Pancreas (tissue), 10 donors: ENCODE measurements around the gene CDH4. TPM values are rescaled to one million over a fixed set of nuclear protein-coding genes. Genes with fewer than 3 reads are reported as not detected.

Experiments
- ATAC-seq, 4 donors: fragments of 200-7000 bp; cut with Tn5 transposase; one replicate each; pipeline versions ENCODE4 v1.8.0 to v1.9.1; 2020; ENCODE audit warnings: mild to moderate bottlenecking in 4 of 4, moderate library complexity in 4 of 4
- DNase-seq, 6 donors: peaks; one replicate each; pipeline ENCODE4 v3.0.0-alpha.2; 2020
- FAIRE-seq: peaks from 2 replicates; lab custom pipeline; 2012; peaks lifted over from hg19 to GRCh38; lab: Jason Lieb, UNC
- H3K27ac ChIP-seq, 4 donors: fragments of 200-600 bp; sonication (generic); 1 replicate in 3 of 4; 2 replicates in 1 of 4; pipeline versions ENCODE4 v1.5.0 to v1.8.0; 2020
- H3K27me3 ChIP-seq, 4 donors: fragments of 200-600 bp; one replicate each; pipeline ENCODE4 v1.8.0; 2021
- H3K36me3 ChIP-seq, 3 donors: fragments of 200-600 bp; sonication (generic) in 1 of 3; one replicate each; pipeline versions ENCODE4 v1.5.0 to v1.8.0; 2020 to 2021
- H3K4me1 ChIP-seq, 3 donors: fragments of 200-600 bp; one replicate each; pipeline ENCODE4 v1.8.0; 2021
- H3K4me3 ChIP-seq, 4 donors: fragments of 200-600 bp; sonication (generic) in 2 of 4; one replicate each; pipeline versions ENCODE4 v1.5.0 to v1.8.0; 2020 to 2021
- H3K9me3 ChIP-seq, 4 donors: fragments of 200-600 bp; one replicate each; pipeline ENCODE4 v1.8.0; 2021
- CTCF ChIP-seq, 4 donors: fragments of 200-600 bp; sonication (generic) in 3 of 4; IDR thresholded peaks; one replicate each; pipeline versions ENCODE4 v1.5.0 to v1.8.0; 2021; ENCODE audit warnings: antibody characterized with exemption in 4 of 4
- WGBS, 2 donors: extraction: QIAGEN DNeasy Blood & Tissue Kit; methylation state at CpG; one replicate each; pipeline ENCODE4 v1.1.7; 2013; 5-methylcytosine and 5-hydroxymethylcytosine counted together
- intact Hi-C, 3 donors: fragments of 100-400 bp; cut with DNase I; formaldehyde crosslinking; loops; one replicate each; pipeline versions ENCODE4 v1.11.1 to v1.14.2; 2022
- polyA plus RNA-seq, 2 donors: library from polyadenylated mRNA; stranded (reverse); fragments of 200-250 nt; gene quantifications; one replicate each; pipeline ENCODE4 v1.2.3, GENCODE V29; 2013
- total RNA-seq, 6 donors: library from RNA; stranded (reverse); fragmentation: NEBNext Ultra II Directional in 4 of 6; extraction: Animal tissue kit (Norgen Biotek cat#: 25700) in 4 of 6; gene quantifications; one replicate each; pipeline versions ENCODE4 v1.2.1 to v1.2.4, GENCODE V29; 2021 to 2023
- donor health status: healthy with polysubstance abuse.
- donor health status: DM: no; HTN: no; CAD: no; lungs with moderate emphysema.
- donor health status: DM: no; HTN: no; CAD: no.
- donor health status: control.
- donor health status: control.
- donor health status: Bipolar disorder and iron deficiency.
- donor health status: DM: yes; HTN: yes; CAD: no.
- donor health status: DM: no; HTN: no; CAD: no.
- donor health status: DM: no; HTN: no; CAD: no.
- donor health status: DM: yes; HTN: yes; CAD: no.

The CDH4 gene
- total and polyA plus RNA-seq, 8 donors = 0.04 to 1.4 (median 0.27) TPM

DNA sequence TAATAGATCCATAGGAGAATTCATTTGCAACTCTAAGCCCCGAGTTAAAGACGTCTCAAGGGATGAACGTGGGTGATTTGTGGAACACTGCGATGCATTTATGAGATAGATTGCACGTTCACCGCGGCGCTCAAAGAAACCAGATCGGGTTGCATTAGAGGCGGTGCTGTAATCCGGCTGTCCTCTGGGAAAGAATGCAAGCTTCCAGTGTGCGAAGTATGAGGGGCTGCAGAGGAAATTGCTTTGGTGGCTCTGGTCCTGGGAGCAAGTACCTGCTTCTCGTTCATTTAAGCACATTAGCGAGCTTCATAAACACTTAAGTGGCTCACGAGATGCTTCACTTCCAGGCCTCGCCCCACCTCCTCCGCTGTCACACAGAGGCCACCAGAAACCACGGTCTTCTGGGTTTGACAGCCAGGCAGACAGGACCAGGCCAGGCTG is 182.3 kb downstream of the CDH4 start:
- no peaks in the 10 kb centered on the region for H3K27me3 ChIP-seq
- WGBS, 2 donors = 24 to 26% methylated on average over 18 of the region's 18 CpGs
- no peak for TF ChIP-seq CTCF (IDR thresholded peaks at IDR 0.05)

GRCh38 chr20:61435184-61435822 is 183.2 kb downstream of the CDH4 start:
- H3K27ac ChIP-seq = no peak overlapping the region
- 54 to 71% methylated on average over 15 of the region's 15 CpGs for WGBS, 2 donors
- H3K4me3 ChIP-seq = no peak overlapping the region
- TF ChIP-seq CTCF (IDR thresholded peaks at IDR 0.05) = no peak
- no peaks in the 10 kb centered on the region for H3K27me3 ChIP-seq
- DNase-seq (no peak), ATAC-seq (no peak), FAIRE-seq (no peak)
- H3K9me3 ChIP-seq = no peaks in the 10 kb centered on the region
- H3K36me3 ChIP-seq = no peaks in the 10 kb centered on the region
- intact Hi-C loops = no loop called here
- no peaks in the 10 kb centered on the region for H3K4me1 ChIP-seq

More for the DNA sequence above, 182.3 kb downstream of the CDH4 start:
- Histone ChIP-seq H3K9me3 (no peaks in the 10 kb centered on the region), H3K36me3 (no peaks in the 10 kb centered on the region), H3K4me1 (no peaks in the 10 kb centered on the region), H3K27ac (no peak overlapping the region), H3K4me3 (no peak overlapping the region)
- DNase-seq (no peak), FAIRE-seq (no peak), ATAC-seq (no peak)
- intact Hi-C loops = no loop called here

DNA sequence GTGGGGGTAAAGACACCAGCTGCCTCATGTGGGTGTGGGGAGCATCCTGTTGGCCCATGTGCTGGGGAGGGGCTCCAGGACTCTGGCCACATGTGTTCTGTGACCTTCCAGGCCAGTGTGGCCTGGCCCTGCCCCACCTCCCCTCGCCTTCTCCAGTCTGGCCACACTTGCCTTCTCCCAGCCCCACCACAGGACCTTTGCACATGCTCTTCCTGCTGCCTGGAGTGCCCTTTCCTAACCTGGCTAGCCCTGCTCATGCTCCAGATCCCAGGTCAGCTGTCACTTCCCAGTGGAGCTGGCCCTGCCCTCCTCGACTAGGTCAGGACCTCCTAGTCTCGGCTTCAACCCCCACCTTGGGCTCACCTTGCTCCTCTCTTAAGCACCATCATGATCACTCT is 183.8 kb downstream of the CDH4 start:
- Histone ChIP-seq H3K27me3 (no peaks in the 10 kb centered on the region), H3K27ac (no peak overlapping the region), H3K9me3 (no peaks in the 10 kb centered on the region), H3K4me3 (no peak overlapping the region), H3K36me3 (no peaks in the 10 kb centered on the region), H3K4me1 (no peaks in the 10 kb centered on the region)
- WGBS, 2 donors = 57 to 75% methylated on average over 3 of the region's 3 CpGs
- DNase-seq (no peak), FAIRE-seq (no peak), ATAC-seq (no peak)
- TF ChIP-seq CTCF (IDR thresholded peaks at IDR 0.05) = no peak
- intact Hi-C loops = no loop called here

GRCh38 chr20:61436283-61436666 is 184.2 kb downstream of the CDH4 start:
- H3K36me3 ChIP-seq = no peaks in the 10 kb centered on the region
- FAIRE-seq (no peak), ATAC-seq (no peak), DNase-seq (no peak)
- WGBS, 2 donors = 55 to 57% methylated on average over 2 of the region's 2 CpGs
- intact Hi-C loops = no loop called here
- H3K27me3 ChIP-seq = no peaks in the 10 kb centered on the region
- H3K9me3 ChIP-seq = no peaks in the 10 kb centered on the region
- no peak for TF ChIP-seq CTCF (IDR thresholded peaks at IDR 0.05)
- no peak overlapping the region for H3K27ac ChIP-seq
- no peak overlapping the region for H3K4me3 ChIP-seq
- no peaks in the 10 kb centered on the region for H3K4me1 ChIP-seq

DNA sequence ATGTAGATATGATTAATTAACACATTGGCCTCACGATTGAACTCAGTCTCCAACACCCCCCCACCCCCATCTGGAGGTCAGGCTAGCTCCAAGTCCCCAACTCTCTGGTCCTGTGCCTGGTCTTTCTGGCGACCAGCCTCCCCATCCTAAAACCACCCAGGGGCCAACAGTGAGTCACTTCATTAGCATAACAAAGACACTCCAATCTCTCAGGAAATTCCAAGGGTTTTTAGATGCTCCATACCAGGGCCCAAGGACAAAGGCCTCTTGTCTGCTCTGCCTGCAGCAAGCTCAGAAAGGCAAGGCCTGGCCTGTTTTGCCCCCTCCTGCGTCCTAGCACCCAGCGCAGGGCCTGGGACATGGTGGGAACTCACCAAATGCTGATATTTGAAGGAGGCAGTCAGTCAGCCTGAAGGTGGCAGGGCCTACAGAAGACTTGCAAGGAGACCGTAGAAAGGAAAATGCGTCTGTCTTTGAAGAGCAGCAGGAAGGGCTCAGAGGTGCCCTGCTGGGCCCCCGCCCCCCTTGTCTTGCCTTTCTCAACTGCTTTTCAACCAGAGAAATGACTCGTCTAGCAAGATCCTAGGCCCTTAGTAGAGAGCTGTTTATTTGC is 184.7 kb downstream of the CDH4 start:
- Histone ChIP-seq H3K9me3 (no peaks in the 10 kb centered on the region), H3K27me3 (no peaks in the 10 kb centered on the region), H3K36me3 (no peaks in the 10 kb centered on the region), H3K4me1 (no peaks in the 10 kb centered on the region), H3K4me3 (no peak overlapping the region), H3K27ac (no peak overlapping the region)
- no peak for TF ChIP-seq CTCF (IDR thresholded peaks at IDR 0.05)
- DNase-seq (no peak), FAIRE-seq (no peak), ATAC-seq (no peak)
- intact Hi-C loops = no loop called here
- 31 to 58% methylated on average over 8 of the region's 8 CpGs for WGBS, 2 donors
